Liver (tissue), 9 donors: ENCODE measurements around the gene FYB1. TPM values are rescaled to one million over a fixed set of nuclear protein-coding genes. Genes with fewer than 3 reads are reported as not detected.

Source experiments
- DNase-seq: peaks from one replicate; pipeline ENCODE4 v3.0.0-alpha.2; 2017; ENCODE audit warnings: low spot score
- H3K27ac ChIP-seq, 2 donors: one replicate each; pipeline ENCODE4 v1.7.0; 2013; ENCODE audit warnings: inconsistent platforms in 2 of 2, low read length in 2 of 2, control low read depth in 1 of 2, low read depth in 1 of 2, mild to moderate bottlenecking in 1 of 2
- H3K27me3 ChIP-seq, 4 donors: one replicate each; pipeline versions ENCODE4 v1.6.1 to v1.7.0; 2013; ENCODE audit warnings: low read length in 3 of 4, inconsistent platforms in 1 of 4, mild to moderate bottlenecking in 1 of 4, moderate library complexity in 1 of 4; ENCODE audit not compliant: control insufficient read depth in 4 of 4, insufficient read depth in 4 of 4
- H3K36me3 ChIP-seq, 4 donors: one replicate each; pipeline versions ENCODE4 v1.6.1 to v1.7.0; 2013; ENCODE audit warnings: low read length in 3 of 4, mild to moderate bottlenecking in 3 of 4, low read depth in 1 of 4, moderate library complexity in 1 of 4; ENCODE audit not compliant: control insufficient read depth in 4 of 4, insufficient read depth in 3 of 4
- H3K4me1 ChIP-seq, 4 donors: one replicate each; pipeline versions ENCODE4 v1.6.1 to v1.7.0; 2013; ENCODE audit warnings: low read length in 3 of 4, mild to moderate bottlenecking in 3 of 4, moderate library complexity in 1 of 4; ENCODE audit not compliant: control insufficient read depth in 4 of 4, insufficient read depth in 4 of 4
- H3K4me3 ChIP-seq, 3 donors: one replicate each; pipeline versions ENCODE4 v1.6.1 to v1.7.0; 2013; ENCODE audit warnings: low read length in 3 of 3, control low read depth in 1 of 3, low read depth in 1 of 3, mild to moderate bottlenecking in 1 of 3
- H3K9ac ChIP-seq, 2 donors: one replicate each; pipeline ENCODE4 v1.7.0; 2013; ENCODE audit warnings: low read length in 2 of 2, mild to moderate bottlenecking in 2 of 2, moderate library complexity in 2 of 2, control low read depth in 1 of 2, low read depth in 1 of 2
- H3K9me3 ChIP-seq, 4 donors: one replicate each; pipeline versions ENCODE4 v1.6.1 to v1.7.0; 2013; ENCODE audit warnings: low read length in 3 of 4; ENCODE audit not compliant: control insufficient read depth in 4 of 4
- ATF3 ChIP-seq: IDR thresholded peaks from 2 replicates; pipeline ENCODE4 v1.6.1; 2016; ENCODE audit warnings: antibody characterized with exemption
- CTCF ChIP-seq: fragments of 150-350 bp; IDR thresholded peaks from 2 replicates; pipeline ENCODE4 v1.5.1; 2017; ENCODE audit warnings: improper control_type of control experiment, low read depth, low read length; ENCODE audit not compliant: missing input control
- EGR1 ChIP-seq, 2 donors: IDR thresholded peaks; 2 replicates each; pipeline ENCODE4 v1.6.1; 2016 to 2018; ENCODE audit warnings: antibody characterized with exemption in 2 of 2, low read depth in 2 of 2
- FOXA1 ChIP-seq: IDR thresholded peaks from 2 replicates; pipeline ENCODE4 v1.6.1; 2016; ENCODE audit warnings: antibody characterized with exemption
- FOXA2 ChIP-seq: IDR thresholded peaks from 2 replicates; pipeline ENCODE4 v1.6.1; 2016; ENCODE audit warnings: antibody characterized with exemption
- GABPA ChIP-seq, 2 donors: IDR thresholded peaks in 1 of 2; conservative IDR thresholded peaks in 1 of 2; 2 replicates each; pipeline ENCODE4 v1.6.1; 2016; ENCODE audit warnings: antibody characterized with exemption in 2 of 2, mild to moderate bottlenecking in 1 of 2, moderate library complexity in 1 of 2
- HNF4A ChIP-seq, 2 donors: conservative IDR thresholded peaks; 2 replicates each; pipeline ENCODE4 v1.6.1; 2016; ENCODE audit warnings: antibody characterized with exemption in 2 of 2, mild to moderate bottlenecking in 2 of 2
- HNF4G ChIP-seq: IDR thresholded peaks from 2 replicates; pipeline ENCODE4 v1.6.1; 2016; ENCODE audit warnings: antibody characterized with exemption
- JUND ChIP-seq, 2 donors: IDR thresholded peaks; 2 replicates each; pipeline ENCODE4 v1.6.1; 2016; ENCODE audit warnings: antibody characterized with exemption in 2 of 2
- NR2F2 ChIP-seq: IDR thresholded peaks from 2 replicates; pipeline ENCODE4 v1.6.1; 2016; ENCODE audit warnings: antibody characterized with exemption
- RAD21 ChIP-seq, 2 donors: IDR thresholded peaks; 2 replicates each; pipeline ENCODE4 v1.6.1; 2016; ENCODE audit warnings: antibody characterized with exemption in 2 of 2, mild to moderate bottlenecking in 2 of 2
- RXRA ChIP-seq, 2 donors: IDR thresholded peaks; 2 replicates each; pipeline ENCODE4 v1.6.1; 2017 to 2018; ENCODE audit warnings: antibody characterized with exemption in 2 of 2, mild to moderate bottlenecking in 1 of 2
- TAF1 ChIP-seq: conservative IDR thresholded peaks from 2 replicates; pipeline ENCODE4 v1.6.1; 2016; ENCODE audit warnings: antibody characterized with exemption, mild to moderate bottlenecking
- YY1 ChIP-seq: IDR thresholded peaks from 2 replicates; pipeline ENCODE4 v1.6.1; 2016; ENCODE audit warnings: antibody characterized with exemption, mild to moderate bottlenecking
- WGBS: extraction: QIAGEN DNeasy Blood & Tissue Kit; methylation state at CpG from one replicate; pipeline ENCODE4 v1.1.7; 2013; 5-methylcytosine and 5-hydroxymethylcytosine counted together
- polyA plus RNA-seq, 2 donors: library from polyadenylated mRNA; stranded (reverse) in 1 of 2; unstranded in 1 of 2; fragments of 200-250 nt in 1 of 2; fragments of >200 nt in 1 of 2; fragmentation: Nextera tagmentation in 1 of 2; extraction: Ambion mirVana in 1 of 2; gene quantifications; one replicate each; pipeline versions ENCODE4 v1.2.1 to v1.2.3, GENCODE V29; 2013 to 2015
- total RNA-seq, 2 donors: library from RNA; depleted of rRNA; stranded (reverse); fragments of >200 nt; gene quantifications; one replicate each; pipeline ENCODE4 v1.2.3, GENCODE V29; 2014
- TF ChIP-seq, protein P1 (sequence below): IDR thresholded peaks from 2 replicates; pipeline ENCODE4 v1.6.1; 2016; ENCODE audit warnings: antibody characterized with exemption
- donor health status: healthy.
- donor health status: healthy.
- donor health status: healthy.
- donor health status: healthy.
- donor health status: healthy.

FYB1 gene
- total and polyA plus RNA-seq, 4 donors = 2.3 to 14.6 (median 6.9) TPM

DNA sequence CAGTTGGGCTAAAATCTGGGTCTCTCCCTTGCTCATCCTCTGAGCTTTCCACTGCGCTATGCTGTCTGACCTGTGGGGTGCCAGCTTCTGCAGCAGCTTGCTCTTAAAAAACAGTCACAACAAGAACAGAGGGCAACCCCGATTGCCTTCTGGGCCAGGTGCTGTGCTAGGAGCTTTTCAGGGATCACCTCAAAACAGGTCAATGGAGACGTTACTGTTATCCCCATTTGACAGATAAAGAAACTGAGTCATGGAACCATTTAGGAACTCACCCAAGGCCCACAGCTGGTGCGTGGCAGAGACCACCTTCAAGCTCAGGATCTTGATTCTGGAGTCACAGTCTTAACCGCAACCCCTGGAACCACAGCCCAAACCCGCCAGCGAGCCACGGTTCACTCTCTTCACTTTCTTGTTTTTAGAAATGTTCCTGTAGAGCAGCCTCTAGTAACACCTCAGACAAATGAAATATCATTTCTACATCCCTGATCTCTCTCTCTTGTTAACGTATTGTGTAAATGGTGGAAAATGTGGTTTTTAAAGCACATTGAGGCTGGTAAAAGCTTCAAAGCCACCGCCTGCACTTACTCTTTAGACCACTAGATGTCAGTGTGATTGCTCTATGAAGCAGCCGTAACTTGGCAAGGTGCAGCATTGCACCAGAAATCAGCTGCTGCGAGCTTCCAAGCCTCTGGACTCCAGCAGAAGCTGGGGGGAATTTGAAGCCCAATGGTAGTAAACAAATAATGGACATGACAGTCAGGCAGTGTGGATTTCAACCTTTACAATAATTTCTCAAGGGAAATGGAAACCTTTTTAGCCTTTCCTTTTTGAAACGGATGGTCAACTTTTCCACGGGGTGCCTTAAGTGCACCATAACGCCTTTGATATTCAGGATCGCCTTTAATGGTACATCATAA lies 1.7 kb downstream of the FYB1 start:
- no peaks in the 10 kb centered on the region for H3K27me3 ChIP-seq
- peaks cover 0 to 8% (median 0%) of the 10 kb centered on the region in 4 donors for H3K4me1 ChIP-seq
- no peaks in the 10 kb centered on the region for H3K9me3 ChIP-seq
- WGBS = 60% methylated on average over 16 of the region's 16 CpGs
- H3K4me3 ChIP-seq = no peak overlapping the region
- H3K27ac ChIP-seq = no peak overlapping the region
- H3K9ac ChIP-seq = peak overlapping the region in 1 of 2 donors; percentile 39
- no peaks in the 10 kb centered on the region for H3K36me3 ChIP-seq
- peak; percentile 56 for DNase-seq
- TF ChIP-seq CTCF (peak; percentile 99), HNF4A (conservative IDR thresholded peaks at IDR 0.05) (peak in 1 of 2 donors; percentile 36), HNF4G (no peak), YY1 (no peak), RAD21 (IDR thresholded peaks at IDR 0.05) (peak; percentile 99), NR2F2 (no peak), TAF1 (no peak)

- no peak overlapping the region for H3K9ac ChIP-seq
- no peak for TF ChIP-seq FOXA2
- no peak for TF ChIP-seq FOXA1
- TF ChIP-seq, protein P1, sequence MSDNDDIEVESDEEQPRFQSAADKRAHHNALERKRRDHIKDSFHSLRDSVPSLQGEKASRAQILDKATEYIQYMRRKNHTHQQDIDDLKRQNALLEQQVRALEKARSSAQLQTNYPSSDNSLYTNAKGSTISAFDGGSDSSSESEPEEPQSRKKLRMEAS = no peak
- no peak for TF ChIP-seq HNF4A (conservative IDR thresholded peaks at IDR 0.05)
- TF ChIP-seq TAF1 = no peak
- TF ChIP-seq GABPA (IDR thresholded peaks at IDR 0.05 in 1 of 2, conservative IDR thresholded peaks at IDR 0.05 in 1 of 2) = no peak
- TF ChIP-seq CTCF = no peak
- no peak for TF ChIP-seq JUND (IDR thresholded peaks at IDR 0.05)
- TF ChIP-seq YY1 = no peak
- TF ChIP-seq EGR1 (IDR thresholded peaks at IDR 0.05; ENCODE audit: low read depth in 2 of 2) = no peak
- no peak for TF ChIP-seq RXRA (IDR thresholded peaks at IDR 0.05)
- TF ChIP-seq HNF4G = no peak
- TF ChIP-seq ATF3 = no peak
- no peak for TF ChIP-seq RAD21 (IDR thresholded peaks at IDR 0.05)
- TF ChIP-seq NR2F2 = no peak
- H3K36me3 ChIP-seq = no peaks in the 10 kb centered on the region
- H3K4me3 ChIP-seq = no peak overlapping the region
- H3K27me3 ChIP-seq = no peaks in the 10 kb centered on the region
- no peak overlapping the region for H3K27ac ChIP-seq
- no peaks in the 10 kb centered on the region for H3K9me3 ChIP-seq
- DNase-seq = no peak
- H3K4me1 ChIP-seq = peaks cover 0 to 8% (median 0%) of the 10 kb centered on the region in 4 donors
- WGBS = 83% methylated on average over 2 of the region's 2 CpGs
These were observed 2.7 kb downstream of the FYB1 start for GRCh38 chr5:39216631-39217030.
